GM18873 (cell line): ENCODE measurements around the gene PRKACB.
"Not testable (repeated sequence)": the region's sequence is repeated elsewhere in the genome, so short reads cannot be mapped to it uniquely, and the experiment has no call there.

ENCODE experiments used
- ATAC-seq: cut with Tn5 transposase; IDR thresholded peaks from one replicate; pipeline ENCODE4 v1.9.1; 2021; ENCODE audit warnings: mild to moderate bottlenecking, moderate library complexity, moderate number of reproducible peaks; ENCODE audit not compliant: unreplicated experiment, low FRiP score

Gene PRKACB

DNA sequence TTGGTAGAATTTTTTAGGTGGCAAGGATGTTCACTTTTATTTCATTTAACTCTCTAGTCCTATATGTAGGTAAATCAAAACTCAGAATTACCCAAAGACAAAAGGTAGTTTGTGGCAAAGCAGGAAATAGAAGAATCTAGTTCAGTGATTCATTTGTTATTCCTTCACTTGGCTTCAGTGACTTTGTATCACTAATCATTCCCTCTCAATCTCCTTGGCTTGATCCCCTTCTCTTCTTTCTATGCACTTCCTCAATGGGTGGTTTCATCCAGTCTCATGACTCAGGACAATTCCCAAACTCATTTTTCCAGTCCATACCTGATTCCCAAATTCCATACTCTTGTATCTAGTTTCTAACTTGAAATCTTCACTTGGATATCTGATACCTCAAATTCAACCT is 64.9 kb downstream of the PRKACB start:
- no peak for ATAC-seq

DNA sequence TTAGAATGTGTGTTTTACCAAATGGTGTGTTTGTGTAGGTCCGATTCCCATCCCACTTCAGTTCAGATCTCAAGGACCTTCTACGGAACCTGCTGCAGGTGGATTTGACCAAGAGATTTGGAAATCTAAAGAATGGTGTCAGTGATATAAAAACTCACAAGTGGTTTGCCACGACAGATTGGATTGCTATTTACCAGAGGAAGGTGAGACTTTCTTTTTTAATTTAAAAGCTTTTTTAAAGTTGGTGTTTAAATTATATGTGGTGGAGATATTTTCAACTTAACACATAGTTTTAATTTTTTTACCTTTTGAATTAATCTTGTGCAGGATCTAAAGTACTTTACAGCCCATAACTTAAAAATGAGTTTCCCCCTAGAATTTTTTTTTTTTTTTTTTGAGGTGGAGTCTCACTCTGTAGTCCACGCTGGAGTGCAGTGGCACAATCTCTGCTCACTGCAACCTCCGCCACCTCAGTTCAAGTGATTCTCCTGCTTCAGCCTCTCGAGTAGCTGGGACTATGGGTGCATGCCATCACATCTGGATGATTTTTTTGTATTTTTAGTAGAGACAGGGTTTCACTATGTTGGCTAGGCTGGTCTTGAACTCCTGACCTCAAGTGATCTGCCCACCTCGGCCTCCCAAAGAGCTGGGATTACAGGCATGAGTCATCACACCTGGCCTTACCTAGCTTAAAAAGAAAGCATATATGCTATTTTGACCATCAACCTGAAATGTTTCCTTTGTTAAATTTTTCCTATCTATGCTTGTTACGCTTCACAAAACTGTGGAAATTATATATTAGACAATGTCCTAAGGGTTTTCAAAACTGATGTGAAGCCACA is 70.3 kb downstream of the PRKACB start:
- no peak for ATAC-seq

- ATAC-seq = no peak
Observed at GRCh38 chr1:84217239-84217638, 73.2 kb downstream of the PRKACB start.

- no peak for ATAC-seq
Observed at GRCh38 chr1:84223751-84224432, 79.8 kb downstream of the PRKACB start.

GRCh38 chr1:84224905-84225304 is 80.8 kb downstream of the PRKACB start:
- ATAC-seq = no peak

GRCh38 chr1:84225646-84226045 is 81.6 kb downstream of the PRKACB start:
- ATAC-seq = no peak

DNA sequence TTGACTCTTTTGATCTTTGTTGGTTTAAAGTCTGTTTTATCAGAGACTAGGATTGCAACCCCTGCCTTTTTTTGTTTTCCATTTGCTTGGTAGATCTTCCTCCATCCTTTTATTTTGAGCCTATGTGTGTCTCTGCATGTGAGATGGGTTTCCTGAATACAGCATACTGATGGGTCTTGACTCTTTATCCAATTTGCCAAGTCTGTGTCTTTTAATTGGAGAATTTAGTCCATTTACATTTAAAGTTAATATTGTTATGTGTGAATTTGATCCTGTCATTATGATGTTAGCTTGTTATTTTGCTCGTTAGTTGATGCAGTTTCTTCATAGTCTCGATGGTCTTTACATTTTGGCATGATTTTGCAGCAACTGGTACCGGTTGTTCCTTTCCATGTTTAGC is 88.6 kb downstream of the PRKACB start:
- ATAC-seq = not testable (repeated sequence)

DNA sequence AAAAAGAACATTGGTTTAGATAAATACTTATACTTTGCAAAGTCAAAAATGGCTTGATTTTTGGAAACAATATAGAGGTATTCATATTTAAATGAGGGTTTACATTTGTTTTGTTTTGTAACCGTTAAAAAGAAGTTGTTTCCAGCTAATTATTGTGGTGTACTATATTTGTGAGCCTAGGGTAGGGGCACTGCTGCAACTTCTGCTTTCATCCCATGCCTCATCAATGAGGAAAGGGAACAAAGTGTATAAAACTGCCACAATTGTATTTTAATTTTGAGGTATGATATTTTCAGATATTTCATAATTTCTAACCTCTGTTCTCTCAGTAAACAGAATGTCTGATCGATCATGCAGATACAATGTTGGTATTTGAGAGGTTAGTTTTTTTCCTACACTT is 92.2 kb downstream of the PRKACB start:
- no peak for ATAC-seq

- no peak for ATAC-seq
Observed at GRCh38 chr1:84242641-84243040, 98.6 kb downstream of the PRKACB start.

GRCh38 chr1:84245563-84245962 is 101.5 kb downstream of the PRKACB start:
- no peak for ATAC-seq

DNA sequence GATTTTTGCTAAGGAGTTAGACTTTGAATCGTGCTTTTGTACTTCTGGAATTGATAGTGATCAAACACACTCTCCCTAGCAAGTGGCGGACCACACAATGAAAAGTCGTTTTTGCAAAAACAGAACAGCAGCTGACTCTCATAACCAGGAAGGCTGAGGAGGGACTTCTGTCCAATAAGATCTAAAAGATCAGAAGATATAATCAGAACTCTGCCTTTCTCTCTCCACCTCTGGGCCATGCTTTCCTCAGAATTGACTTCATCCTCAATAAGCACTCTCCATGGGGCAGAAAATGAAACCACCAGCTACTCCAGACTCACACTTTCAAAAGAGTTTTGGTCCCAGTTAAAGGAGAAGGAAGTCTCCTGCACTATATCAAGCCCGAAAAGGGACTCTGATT is 102.1 kb downstream of the PRKACB start:
- no peak for ATAC-seq

- ATAC-seq = peak; percentile 76
Observed at GRCh38 chr1:84247425-84248220, 103.6 kb downstream of the PRKACB start.

- no peak for ATAC-seq
Observed at GRCh38 chr1:84250668-84251067, 106.6 kb downstream of the PRKACB start.

GRCh38 chr1:84253036-84253435 is 109.0 kb downstream of the PRKACB start:
- ATAC-seq = no peak

- ATAC-seq = no peak
Observed at GRCh38 chr1:84253891-84254290, 109.8 kb downstream of the PRKACB start.

GRCh38 chr1:84254703-84255238 is 110.7 kb downstream of the PRKACB start:
- no peak for ATAC-seq

- no peak for ATAC-seq
Observed at GRCh38 chr1:84255582-84255981, 111.5 kb downstream of the PRKACB start.

GRCh38 chr1:84257617-84258016 is 113.5 kb downstream of the PRKACB start:
- no peak for ATAC-seq

DNA sequence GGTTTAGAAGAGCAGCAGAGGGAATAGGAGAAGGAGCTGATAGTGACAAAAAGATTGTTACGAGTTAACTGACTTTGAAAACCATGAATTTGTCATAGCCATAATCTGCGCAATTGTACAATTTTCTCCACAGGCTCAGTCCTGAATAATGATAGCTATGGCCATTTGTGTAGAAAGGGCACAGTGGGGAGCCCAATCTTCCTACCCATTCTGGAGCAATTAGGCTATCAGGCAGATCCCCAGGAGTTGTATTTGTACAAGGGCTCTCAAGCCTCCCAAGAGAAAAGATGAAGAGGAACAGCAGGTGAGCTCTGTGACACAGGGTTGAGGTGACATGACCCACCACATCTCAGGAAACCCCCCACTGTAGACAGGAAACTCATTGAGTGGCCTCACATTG is 115.3 kb downstream of the PRKACB start:
- ATAC-seq = no peak

DNA sequence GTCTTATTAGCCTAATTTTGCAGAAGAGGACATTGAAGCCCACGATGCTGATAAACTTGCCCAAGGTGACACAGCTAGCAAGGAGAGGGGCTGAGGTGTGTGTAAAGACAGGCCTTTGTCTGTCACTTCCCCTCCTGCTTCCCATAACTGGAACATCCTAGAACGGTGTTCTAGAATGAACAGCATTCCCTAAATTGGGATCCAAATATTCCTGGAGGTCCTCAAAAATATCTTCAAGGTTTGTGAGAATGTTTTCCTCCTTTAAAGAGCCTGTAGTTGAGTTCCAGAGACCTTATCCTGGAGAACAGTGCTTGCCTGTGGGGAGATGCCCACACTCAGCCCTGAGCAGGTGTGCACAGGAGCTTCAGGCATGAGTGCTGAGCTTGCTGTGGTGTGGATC is 115.9 kb downstream of the PRKACB start:
- no peak for ATAC-seq
